HG03097 (cell line): Measurements from ENCODE around the gene FRAS1.
"Not testable (repeated sequence)": the region's sequence is repeated elsewhere in the genome, so short reads cannot be mapped to it uniquely, and the experiment has no call there.

Experiments used
- ATAC-seq: cut with Tn5 transposase; IDR thresholded peaks from one replicate; pipeline ENCODE4 v1.9.1; 2021; ENCODE audit not compliant: unreplicated experiment, low FRiP score

The FRAS1 gene

GRCh38 chr4:78267790-78268189, 210.7 kb downstream of the FRAS1 start:
- ATAC-seq = no peak

- ATAC-seq = no peak
Measured at GRCh38 chr4:78268597-78268996, 211.5 kb downstream of the FRAS1 start.

- ATAC-seq = not testable (repeated sequence)
Measured at GRCh38 chr4:78275450-78275849, 218.3 kb downstream of the FRAS1 start.

GRCh38 chr4:78286281-78286680, 229.2 kb downstream of the FRAS1 start:
- ATAC-seq = no peak

- ATAC-seq = no peak
Measured at GRCh38 chr4:78288327-78288726, 231.2 kb downstream of the FRAS1 start.

GRCh38 chr4:78291277-78291676, 234.2 kb downstream of the FRAS1 start:
- no peak for ATAC-seq

- no peak for ATAC-seq
Measured at GRCh38 chr4:78292341-78292740, 235.2 kb downstream of the FRAS1 start.

- ATAC-seq = no peak
Measured at GRCh38 chr4:78292856-78293255, 235.7 kb downstream of the FRAS1 start.

- ATAC-seq = no peak
Measured at GRCh38 chr4:78293348-78293747, 236.2 kb downstream of the FRAS1 start.

- no peak for ATAC-seq
Measured at GRCh38 chr4:78293821-78294301, 236.7 kb downstream of the FRAS1 start.

- ATAC-seq = no peak
Measured at GRCh38 chr4:78296261-78296660, 239.1 kb downstream of the FRAS1 start.

- no peak for ATAC-seq
Measured at GRCh38 chr4:78297116-78297800, 240.1 kb downstream of the FRAS1 start.

- no peak for ATAC-seq
Measured at GRCh38 chr4:78298618-78299017, 241.5 kb downstream of the FRAS1 start.

- ATAC-seq = no peak
Measured at GRCh38 chr4:78299565-78299972, 242.4 kb downstream of the FRAS1 start.

- not testable (repeated sequence) for ATAC-seq
Measured at GRCh38 chr4:78307263-78307662, 250.1 kb downstream of the FRAS1 start.

GRCh38 chr4:78308517-78308916, 251.4 kb downstream of the FRAS1 start:
- ATAC-seq = no peak

- ATAC-seq = no peak
Measured at GRCh38 chr4:78309352-78309751, 252.2 kb downstream of the FRAS1 start.

GRCh38 chr4:78310007-78310739, 253.1 kb downstream of the FRAS1 start:
- ATAC-seq = no peak

GRCh38 chr4:78310740-78311115, 253.6 kb downstream of the FRAS1 start:
- ATAC-seq = no peak

GRCh38 chr4:78311306-78311705, 254.2 kb downstream of the FRAS1 start:
- no peak for ATAC-seq

GRCh38 chr4:78312989-78313753, 256.0 kb downstream of the FRAS1 start:
- ATAC-seq = no peak
